Measurements from ENCODE around the gene POLN.

- TF ChIP-seq, protein P1, sequence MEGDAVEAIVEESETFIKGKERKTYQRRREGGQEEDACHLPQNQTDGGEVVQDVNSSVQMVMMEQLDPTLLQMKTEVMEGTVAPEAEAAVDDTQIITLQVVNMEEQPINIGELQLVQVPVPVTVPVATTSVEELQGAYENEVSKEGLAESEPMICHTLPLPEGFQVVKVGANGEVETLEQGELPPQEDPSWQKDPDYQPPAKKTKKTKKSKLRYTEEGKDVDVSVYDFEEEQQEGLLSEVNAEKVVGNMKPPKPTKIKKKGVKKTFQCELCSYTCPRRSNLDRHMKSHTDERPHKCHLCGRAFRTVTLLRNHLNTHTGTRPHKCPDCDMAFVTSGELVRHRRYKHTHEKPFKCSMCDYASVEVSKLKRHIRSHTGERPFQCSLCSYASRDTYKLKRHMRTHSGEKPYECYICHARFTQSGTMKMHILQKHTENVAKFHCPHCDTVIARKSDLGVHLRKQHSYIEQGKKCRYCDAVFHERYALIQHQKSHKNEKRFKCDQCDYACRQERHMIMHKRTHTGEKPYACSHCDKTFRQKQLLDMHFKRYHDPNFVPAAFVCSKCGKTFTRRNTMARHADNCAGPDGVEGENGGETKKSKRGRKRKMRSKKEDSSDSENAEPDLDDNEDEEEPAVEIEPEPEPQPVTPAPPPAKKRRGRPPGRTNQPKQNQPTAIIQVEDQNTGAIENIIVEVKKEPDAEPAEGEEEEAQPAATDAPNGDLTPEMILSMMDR (conservative IDR thresholded peaks at IDR 0.05 in 1 of 2, IDR thresholded peaks at IDR 0.05 in 1 of 2; ENCODE audit: extremely low read depth in 1 of 2, insufficient read depth in 1 of 2, low read depth in 1 of 2, low read length in 2 of 2) = no peak
- no peak for TF ChIP-seq EZH2 (IDR thresholded peaks at IDR 0.05; ENCODE audit: borderline replicate concordance, low read length)
These were observed 82.0 kb downstream of the POLN start for GRCh38 chr4:2159931-2160330.
